IMR-90 (cell line): Measurements from ENCODE around the gene NT5M. TPM values are rescaled to one million over a fixed set of nuclear protein-coding genes. Genes with fewer than 3 reads are reported as not detected.

Source experiments
- ATAC-seq: fragments of 200-7000 bp; cut with Tn5 transposase; 2 replicates; pipeline ENCODE4 v1.9.1; 2020; ENCODE audit warnings: low read depth, mild to moderate bottlenecking, moderate library complexity
- BruUV-seq: library from RNA; stranded (reverse); fragments of 400-500 nt; replicated peaks from 2 replicates; lab custom pipeline; 2021; lab: Mats Ljungman, UMichigan
- CTCF ChIA-PET: fragments of 300-600 bp; formaldehyde crosslinking; extraction: SDS; loops from one replicate; lab custom pipeline; 2021; ENCODE audit warnings: antibody characterized with exemption; lab: Yijun Ruan, JAX
- POLR2A ChIA-PET: fragments of 300-600 bp; sonication (Branson Sonifier 250); formaldehyde crosslinking; loops from one replicate; lab custom pipeline; 2022; ENCODE audit warnings: antibody characterized with exemption; ENCODE audit not compliant: unreplicated experiment; lab: Charles Lee
- DNase-seq: peaks from one replicate; pipeline ENCODE4 v3.0.0; 2013
- H2AFZ ChIP-seq: replicated peaks from 2 replicates; pipeline ENCODE3; 2013; ENCODE audit warnings: low read length, mild to moderate bottlenecking; ENCODE audit not compliant: poor library complexity
- H2AK5ac ChIP-seq: 2 replicates; pipeline ENCODE4 v1.6.1; 2013; ENCODE audit warnings: low read depth, low read length, inconsistent platforms
- H2AK9ac ChIP-seq: replicated peaks from 2 replicates; pipeline ENCODE3; 2013; ENCODE audit warnings: mild to moderate bottlenecking, low read depth, low read length, moderate library complexity; ENCODE audit not compliant: poor library complexity
- H2BK120ac ChIP-seq: 2 replicates; pipeline ENCODE4 v1.6.1; 2013; ENCODE audit warnings: low read depth, low read length, inconsistent platforms
- H2BK15ac ChIP-seq: 3 replicates; pipeline ENCODE4 v1.6.1; 2013; ENCODE audit warnings: low read depth, low read length, inconsistent platforms
- H2BK20ac ChIP-seq: 2 replicates; pipeline ENCODE4 v1.6.1; 2013; ENCODE audit warnings: low read depth, mild to moderate bottlenecking, inconsistent platforms, low read length, moderate library complexity
- H2BK5ac ChIP-seq: 2 replicates; pipeline ENCODE4 v1.6.1; 2013; ENCODE audit warnings: mild to moderate bottlenecking, low read depth, low read length, inconsistent platforms; ENCODE audit not compliant: poor library complexity, severe bottlenecking
- H3K14ac ChIP-seq: replicated peaks from 2 replicates; pipeline ENCODE4 v1.6.1; 2013; ENCODE audit warnings: low read depth, low read length, inconsistent platforms
- H3K18ac ChIP-seq: 2 replicates; pipeline ENCODE4 v1.6.1; 2013; ENCODE audit warnings: low read depth, low read length, control low read depth
- H3K23ac ChIP-seq: 2 replicates; pipeline ENCODE4 v1.6.1; 2013; ENCODE audit warnings: low read depth, low read length, inconsistent platforms
- H3K27ac ChIP-seq: 2 replicates; pipeline ENCODE4 v1.5.1; 2013; ENCODE audit warnings: mild to moderate bottlenecking, control low read depth, low read length; ENCODE audit not compliant: insufficient read depth
- H3K27me3 ChIP-seq: 2 replicates; pipeline ENCODE4 v1.6.1; 2013; ENCODE audit warnings: low read length; ENCODE audit not compliant: control insufficient read depth, insufficient read depth
- H3K36me3 ChIP-seq: 2 replicates; pipeline ENCODE4 v1.6.1; 2013; ENCODE audit warnings: low read length, mixed read lengths; ENCODE audit not compliant: control insufficient read depth, insufficient read depth
- H3K4ac ChIP-seq: 2 replicates; pipeline ENCODE4 v1.6.1; 2013; ENCODE audit warnings: low read depth, low read length, inconsistent platforms
- H3K4me1 ChIP-seq: 2 replicates; pipeline ENCODE4 v1.6.1; 2013; ENCODE audit warnings: low read length, mixed read lengths; ENCODE audit not compliant: control insufficient read depth, insufficient read depth
- H3K4me2 ChIP-seq: 2 replicates; pipeline ENCODE4 v1.6.1; 2013; ENCODE audit warnings: low read depth, mild to moderate bottlenecking, control low read depth, low read length, moderate library complexity
- H3K4me3 ChIP-seq: 2 replicates; pipeline ENCODE4 v1.5.1; 2013; ENCODE audit warnings: low read depth, mild to moderate bottlenecking, control low read depth, low read length, moderate library complexity; ENCODE audit not compliant: insufficient read depth
- H3K56ac ChIP-seq: 2 replicates; pipeline ENCODE4 v1.6.1; 2013; ENCODE audit warnings: low read length, inconsistent platforms; ENCODE audit not compliant: insufficient read depth; ENCODE audit errors: extremely low read depth
- H3K79me1 ChIP-seq, 2 experiments: 2 replicates each; pipeline ENCODE4 v1.6.1; 2013; ENCODE audit warnings: low read length in 2 of 2, inconsistent platforms in 1 of 2, low read depth in 1 of 2
- H3K9ac ChIP-seq: 2 replicates; pipeline ENCODE4 v1.6.1; 2013; ENCODE audit warnings: low read depth, low read length, control low read depth
- H3K9me1 ChIP-seq: 2 replicates; pipeline ENCODE4 v1.6.1; 2013; ENCODE audit warnings: low read length, inconsistent platforms; ENCODE audit not compliant: insufficient read depth
- H3K9me3 ChIP-seq: 2 replicates; pipeline ENCODE4 v1.6.1; 2013; ENCODE audit warnings: low read length; ENCODE audit not compliant: control insufficient read depth, insufficient read depth
- H4K20me1 ChIP-seq: 2 replicates; pipeline ENCODE4 v1.6.1; 2013; ENCODE audit warnings: low read length, inconsistent platforms; ENCODE audit not compliant: insufficient read depth
- H4K5ac ChIP-seq: 2 replicates; pipeline ENCODE4 v1.6.1; 2013; ENCODE audit warnings: mild to moderate bottlenecking, low read depth, low read length, control low read depth
- H4K8ac ChIP-seq, 2 experiments: 2 replicates each; pipeline ENCODE4 v1.6.1; 2013; ENCODE audit warnings: low read depth in 2 of 2, low read length in 2 of 2, control low read depth in 1 of 2, inconsistent platforms in 1 of 2
- H4K91ac ChIP-seq: 2 replicates; pipeline ENCODE4 v1.6.1; 2013; ENCODE audit warnings: low read depth, low read length, inconsistent platforms; ENCODE audit not compliant: insufficient read depth
- BHLHE40 ChIP-seq: fragments of 150-350 bp; IDR thresholded peaks from 2 replicates; pipeline ENCODE4 v1.6.1; 2016; ENCODE audit warnings: mild to moderate bottlenecking, low read depth, low read length
- CHD1 ChIP-seq: IDR thresholded peaks from 2 replicates; pipeline ENCODE4 v1.6.1; 2012; ENCODE audit warnings: low read depth, low read length, improper control_type of control experiment
- FOS ChIP-seq: fragments of 150-350 bp; IDR thresholded peaks from 2 replicates; pipeline ENCODE4 v1.6.1; 2016; ENCODE audit warnings: low read depth, low read length
- MAFK ChIP-seq: IDR thresholded peaks from 2 replicates; pipeline ENCODE4 v1.6.1; 2012; ENCODE audit warnings: low read depth, low read length, improper control_type of control experiment
- MAZ ChIP-seq: IDR thresholded peaks from 2 replicates; pipeline ENCODE4 v1.6.1; 2012; ENCODE audit warnings: low read depth, mild to moderate bottlenecking, low read length, improper control_type of control experiment, moderate library complexity, borderline replicate concordance
- NFE2L2 ChIP-seq: fragments of 150-350 bp; IDR thresholded peaks from 2 replicates; pipeline ENCODE4 v1.6.1; 2016; ENCODE audit warnings: low read depth, mild to moderate bottlenecking, low read length
- POLR2A ChIP-seq: IDR thresholded peaks from 2 replicates; pipeline ENCODE4 v1.6.1; 2012; ENCODE audit warnings: mild to moderate bottlenecking, low read depth, low read length
- RAD21 ChIP-seq: IDR thresholded peaks from 2 replicates; pipeline ENCODE4 v1.6.1; 2012; ENCODE audit warnings: low read length, improper control_type of control experiment
- RCOR1 ChIP-seq: IDR thresholded peaks from 2 replicates; pipeline ENCODE4 v1.6.1; 2012; ENCODE audit warnings: mild to moderate bottlenecking, low read length, improper control_type of control experiment; ENCODE audit not compliant: insufficient replicate concordance
- RFX5 ChIP-seq: IDR thresholded peaks from 2 replicates; pipeline ENCODE4 v1.8.0; 2012; ENCODE audit warnings: low read depth, mild to moderate bottlenecking, low read length, moderate library complexity
- SMC3 ChIP-seq: fragments of 150-350 bp; IDR thresholded peaks from 2 replicates; pipeline ENCODE4 v1.6.1; 2016; ENCODE audit warnings: low read depth, mild to moderate bottlenecking, antibody characterized with exemption, low read length, moderate library complexity
- WGBS, 2 experiments: methylation state at CpG; one replicate each; pipeline versions ENCODE4 v1.1.5 to v1.1.7; 2013; ENCODE audit warnings: missing lambda C conversion rate in 2 of 2; ENCODE audit not compliant: insufficient read length in 1 of 2; ENCODE audit errors: extremely low coverage in 2 of 2; 5-methylcytosine and 5-hydroxymethylcytosine counted together
- dilution Hi-C: fragments of 300-500 bp; cut with HindIII; formaldehyde crosslinking; loops from one replicate; pipeline ENCODE4 v1.14.3; 2018; ENCODE audit warnings: low sequenced_read_pairs; ENCODE audit not compliant: unreplicated experiment
- in situ Hi-C: fragments of 300-500 bp; cut with MboI; formaldehyde crosslinking; loops from 3 replicates; pipeline ENCODE4 v1.14.3; 2019; ENCODE audit warnings: low sequenced_read_pairs, inconsistent platforms, mixed read lengths
- intact Hi-C: fragments of 100-400 bp; cut with micrococcal nuclease; formaldehyde crosslinking; loops from 2 replicates; pipeline ENCODE4 v1.10.0; 2022
- polyA plus RNA-seq, 3 experiments: library from polyadenylated mRNA; depleted of rRNA; stranded (reverse); fragments of >200 nt; gene quantifications; 2 replicates each; pipeline ENCODE4 v1.2.3, GENCODE V29; 2012; ENCODE audit warnings: low replicate concordance in 1 of 3
- total RNA-seq: library from RNA; depleted of rRNA; stranded (reverse); fragments of >200 nt; gene quantifications from 2 replicates; pipeline ENCODE4 v1.2.3, GENCODE V29; 2012
- TF ChIP-seq, protein P1 (sequence below): fragments of 150-350 bp; IDR thresholded peaks from 2 replicates; pipeline ENCODE4 v1.6.1; 2017; ENCODE audit warnings: mild to moderate bottlenecking, antibody characterized with exemption, low read length, low read depth
- TF ChIP-seq, protein P2 (sequence below): conservative IDR thresholded peaks from 2 replicates; pipeline ENCODE4 v1.5.1; 2012; ENCODE audit warnings: mild to moderate bottlenecking, low read depth, low read length, improper control_type of control experiment
- TF ChIP-seq, protein P3 (sequence below): fragments of 150-350 bp; IDR thresholded peaks from 2 replicates; pipeline ENCODE4 v1.6.1; 2016; ENCODE audit warnings: low read depth, mild to moderate bottlenecking, low read length, moderate library complexity, borderline replicate concordance

NT5M gene
- total and polyA plus RNA-seq, 2 of the 4 experiments (the other 2 are of a cell fraction): 0.18 to 0.32 TPM

DNA sequence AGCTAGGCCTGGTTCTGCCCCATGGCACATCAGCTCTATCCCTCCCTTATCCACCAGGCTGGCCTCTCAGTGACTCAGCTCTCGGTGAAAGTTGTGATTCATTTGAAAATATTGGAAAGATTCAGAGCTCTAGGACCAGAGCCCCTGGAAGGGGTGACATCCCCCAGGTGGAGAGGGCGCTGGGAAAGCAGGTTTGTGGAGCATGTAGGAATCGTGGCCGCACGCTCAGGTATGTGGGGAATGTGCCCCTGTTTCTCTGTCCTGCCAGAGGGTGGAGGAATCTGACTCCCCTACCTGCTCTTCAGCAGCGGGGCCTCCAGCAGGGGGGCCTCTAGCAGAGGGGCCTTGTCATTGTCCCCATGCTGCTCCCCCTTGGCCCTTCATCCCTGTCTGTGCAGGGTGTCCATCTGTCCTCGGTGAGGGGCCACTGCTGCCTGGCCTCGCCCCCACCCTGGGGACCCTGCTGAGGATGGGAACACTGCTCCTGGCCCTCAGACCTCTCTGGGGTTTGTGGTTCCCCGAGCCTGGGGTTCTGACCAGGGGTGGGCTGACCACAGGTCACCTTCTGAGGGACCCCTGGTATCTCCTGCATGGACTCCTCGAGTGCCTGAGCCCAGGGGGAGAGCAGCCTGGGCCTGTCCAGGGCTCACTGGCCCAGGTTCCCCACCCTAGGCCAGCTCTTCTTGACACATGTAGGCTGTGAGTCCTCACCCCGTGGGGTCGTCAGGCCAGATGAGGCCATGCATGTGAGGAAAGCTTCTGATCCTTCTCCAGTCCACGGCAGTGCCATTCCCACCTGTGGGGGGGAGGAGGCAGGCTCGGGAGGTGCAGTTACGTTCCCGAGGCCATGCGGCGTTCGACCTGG, 47.5 kb downstream of the NT5M start:
- H3K27me3 ChIP-seq: peaks cover 8% of the 10 kb centered on the region; the same call in 1 of the 2 replicates
- H4K20me1 ChIP-seq: no peaks in the 10 kb centered on the region; the same call in 1 of the 2 replicates
- no peak overlapping the region for H2BK20ac ChIP-seq
- no peak overlapping the region for H4K8ac ChIP-seq
- no peak overlapping the region for H3K27ac ChIP-seq
- no peak overlapping the region for H2AK5ac ChIP-seq
- no peak overlapping the region for H2BK15ac ChIP-seq
- DNase-seq (peak; percentile 54), ATAC-seq (peak; percentile 81)
- no peak overlapping the region for H4K91ac ChIP-seq
- H3K18ac ChIP-seq: no peak overlapping the region
- no peak overlapping the region for H2AFZ ChIP-seq
- H3K23ac ChIP-seq: no peak overlapping the region
- ChIA-PET CTCF (no interaction called here), POLR2A (no interaction called here)
- no peaks in the 10 kb centered on the region for H3K9me1 ChIP-seq
- peaks cover 4% of the 10 kb centered on the region for H3K4me1 ChIP-seq
- intact Hi-C loops (loop anchor here (10.0 kb wide), 2 partner anchors 394 to 684 kb away; partner anchors contain the start of genes ATPAF2 and GID4), dilution Hi-C loops (no loop called here), in situ Hi-C loops (loop anchor here (25.0 kb wide), 1 partner anchor 537 kb away; no protein-coding TSS in a partner anchor)
- no peak overlapping the region for H2BK5ac ChIP-seq
- H3K36me3 ChIP-seq: no peaks in the 10 kb centered on the region
- H3K4me3 ChIP-seq: no peak overlapping the region
- no peak overlapping the region for H4K5ac ChIP-seq
- H2AK9ac ChIP-seq: peak overlapping the region; percentile 61
- H3K9me3 ChIP-seq: no peaks in the 10 kb centered on the region
- H3K4me2 ChIP-seq: no peak overlapping the region
- no peak overlapping the region for H2BK120ac ChIP-seq
- H3K56ac ChIP-seq: no peak overlapping the region
- WGBS, 2 experiments: 73% methylated on average over 4 of the region's 19 CpGs; no CpG with 5 or more reads in 1 of the 2 experiments
- no peaks in the 10 kb centered on the region for H3K79me1 ChIP-seq
- no peak overlapping the region for H3K4ac ChIP-seq
- no peak overlapping the region for H3K14ac ChIP-seq
- BruUV-seq: no TSS peak
- H3K9ac ChIP-seq: no peak overlapping the region
- TF ChIP-seq MAZ (no peak), CHD1 (no peak), FOS (no peak), RFX5 (no peak), BHLHE40 (no peak), POLR2A (no peak), RCOR1 (no peak), RAD21 (no peak), NFE2L2 (no peak; the same call in 1 of the 2 replicates), MAFK (no peak), SMC3 (no peak)
- TF ChIP-seq, protein P1, sequence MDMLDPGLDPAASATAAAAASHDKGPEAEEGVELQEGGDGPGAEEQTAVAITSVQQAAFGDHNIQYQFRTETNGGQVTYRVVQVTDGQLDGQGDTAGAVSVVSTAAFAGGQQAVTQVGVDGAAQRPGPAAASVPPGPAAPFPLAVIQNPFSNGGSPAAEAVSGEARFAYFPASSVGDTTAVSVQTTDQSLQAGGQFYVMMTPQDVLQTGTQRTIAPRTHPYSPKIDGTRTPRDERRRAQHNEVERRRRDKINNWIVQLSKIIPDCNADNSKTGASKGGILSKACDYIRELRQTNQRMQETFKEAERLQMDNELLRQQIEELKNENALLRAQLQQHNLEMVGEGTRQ: no peak
- TF ChIP-seq, protein P2, sequence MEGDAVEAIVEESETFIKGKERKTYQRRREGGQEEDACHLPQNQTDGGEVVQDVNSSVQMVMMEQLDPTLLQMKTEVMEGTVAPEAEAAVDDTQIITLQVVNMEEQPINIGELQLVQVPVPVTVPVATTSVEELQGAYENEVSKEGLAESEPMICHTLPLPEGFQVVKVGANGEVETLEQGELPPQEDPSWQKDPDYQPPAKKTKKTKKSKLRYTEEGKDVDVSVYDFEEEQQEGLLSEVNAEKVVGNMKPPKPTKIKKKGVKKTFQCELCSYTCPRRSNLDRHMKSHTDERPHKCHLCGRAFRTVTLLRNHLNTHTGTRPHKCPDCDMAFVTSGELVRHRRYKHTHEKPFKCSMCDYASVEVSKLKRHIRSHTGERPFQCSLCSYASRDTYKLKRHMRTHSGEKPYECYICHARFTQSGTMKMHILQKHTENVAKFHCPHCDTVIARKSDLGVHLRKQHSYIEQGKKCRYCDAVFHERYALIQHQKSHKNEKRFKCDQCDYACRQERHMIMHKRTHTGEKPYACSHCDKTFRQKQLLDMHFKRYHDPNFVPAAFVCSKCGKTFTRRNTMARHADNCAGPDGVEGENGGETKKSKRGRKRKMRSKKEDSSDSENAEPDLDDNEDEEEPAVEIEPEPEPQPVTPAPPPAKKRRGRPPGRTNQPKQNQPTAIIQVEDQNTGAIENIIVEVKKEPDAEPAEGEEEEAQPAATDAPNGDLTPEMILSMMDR: no peak; the same call in 1 of the 2 replicates
- TF ChIP-seq, protein P3, sequence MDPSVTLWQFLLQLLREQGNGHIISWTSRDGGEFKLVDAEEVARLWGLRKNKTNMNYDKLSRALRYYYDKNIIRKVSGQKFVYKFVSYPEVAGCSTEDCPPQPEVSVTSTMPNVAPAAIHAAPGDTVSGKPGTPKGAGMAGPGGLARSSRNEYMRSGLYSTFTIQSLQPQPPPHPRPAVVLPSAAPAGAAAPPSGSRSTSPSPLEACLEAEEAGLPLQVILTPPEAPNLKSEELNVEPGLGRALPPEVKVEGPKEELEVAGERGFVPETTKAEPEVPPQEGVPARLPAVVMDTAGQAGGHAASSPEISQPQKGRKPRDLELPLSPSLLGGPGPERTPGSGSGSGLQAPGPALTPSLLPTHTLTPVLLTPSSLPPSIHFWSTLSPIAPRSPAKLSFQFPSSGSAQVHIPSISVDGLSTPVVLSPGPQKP: no peak
